SU-DHL-6 (cell line): Measurements from ENCODE around the gene HAUS7.

ENCODE experiments used
- CTCF ChIP-seq: fragments of 200-600 bp; sonication (generic); IDR thresholded peaks from one replicate; pipeline ENCODE4 v1.5.1; 2017; ENCODE audit warnings: antibody characterized with exemption, mild to moderate bottlenecking, low read length, moderate library complexity; ENCODE audit not compliant: insufficient read depth, poor library complexity, severe bottlenecking
- EZH2phosphoT487 ChIP-seq: fragments of 200-600 bp; sonication (generic), shearing (Covaris generic); conservative IDR thresholded peaks from 2 replicates; pipeline ENCODE4 v1.6.1; 2018; ENCODE audit warnings: mild to moderate bottlenecking, antibody characterized with exemption, low read length, moderate library complexity, mixed read lengths

- TF ChIP-seq CTCF (no peak), EZH2phosphoT487 (no peak)
Measured at GRCh38 chrX:153495903-153496589, 25.7 kb upstream of the HAUS7 start.
